MG63 (cell line): ENCODE measurements around the gene SRGN. TPM values are rescaled to one million over a fixed set of nuclear protein-coding genes. Genes with fewer than 3 reads are reported as not detected.
A peak's percentile ranks its signal among the peaks of the same experiment; 100 is the strongest.
"Not testable (repeated sequence)": the region's sequence is repeated elsewhere in the genome, so short reads cannot be mapped to it uniquely, and the experiment has no call there.

Experiments
- DNase-seq: peaks from one replicate; pipeline ENCODE4 v3.0.0-alpha.2; 2020
- H3K27me3 ChIP-seq: fragments of 250-450 bp; sonication (Bioruptor Pico); 2 replicates; pipeline ENCODE4 v1.5.1; 2020; ENCODE audit warnings: mild to moderate bottlenecking, moderate library complexity
- H3K36me3 ChIP-seq: fragments of 250-450 bp; sonication (Bioruptor Pico); 2 replicates; pipeline ENCODE4 v1.5.1; 2020; ENCODE audit warnings: mild to moderate bottlenecking, moderate library complexity
- H3K4me3 ChIP-seq: fragments of 250-450 bp; sonication (Bioruptor Pico); 2 replicates; pipeline ENCODE4 v1.5.1; 2020; ENCODE audit warnings: mild to moderate bottlenecking, moderate library complexity
- H3K9me3 ChIP-seq: fragments of 250-450 bp; sonication (Bioruptor Pico); 2 replicates; pipeline ENCODE4 v1.5.1; 2020; ENCODE audit warnings: mild to moderate bottlenecking, moderate library complexity
- total RNA-seq: library from RNA; depleted of rRNA; stranded (reverse); fragments of >200 nt; shearing (Covaris generic); gene quantifications from 2 replicates; pipeline ENCODE4 v1.2.3, GENCODE V29; 2014; ENCODE audit warnings: low replicate concordance

SRGN gene
- total RNA-seq, 1 experiment from 2014 or later, result 10.2 TPM

DNA sequence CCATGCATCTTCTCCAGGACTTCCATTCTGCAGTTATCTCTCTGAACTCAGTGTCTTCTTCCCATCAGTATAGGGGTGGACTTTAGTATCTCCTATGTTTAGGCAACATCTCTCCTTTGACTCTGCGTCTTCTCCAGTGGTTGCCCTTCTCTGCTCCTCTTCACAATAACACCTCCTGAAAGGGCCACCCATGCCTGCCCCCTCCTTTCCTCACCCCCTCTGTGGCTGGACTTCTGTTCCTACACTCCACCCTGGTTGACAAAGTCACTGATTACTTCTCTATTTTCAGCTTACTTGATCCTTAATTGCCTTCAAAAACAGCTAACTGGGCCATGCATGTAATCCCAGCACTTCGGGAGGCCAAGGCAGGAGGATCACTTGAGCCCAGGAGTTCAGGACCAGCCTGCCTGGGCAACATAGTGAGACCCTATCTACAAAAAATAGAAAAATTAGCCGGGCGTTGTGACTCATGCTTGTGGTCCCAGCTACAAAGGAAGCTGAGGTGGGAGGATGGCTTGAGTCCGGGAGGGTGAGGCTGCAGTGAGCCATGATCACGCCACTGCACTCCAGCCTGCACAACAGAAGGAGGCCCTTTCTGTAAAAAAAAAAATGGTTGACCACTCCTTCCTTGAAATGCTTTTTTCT, 13.7 kb downstream of the SRGN start:
- Histone ChIP-seq H3K27me3 (no peaks in the 10 kb centered on the region), H3K9me3 (no peaks in the 10 kb centered on the region), H3K4me3 (no peak overlapping the region), H3K36me3 (no peaks in the 10 kb centered on the region)
- DNase-seq, result peak; percentile 19

DNA sequence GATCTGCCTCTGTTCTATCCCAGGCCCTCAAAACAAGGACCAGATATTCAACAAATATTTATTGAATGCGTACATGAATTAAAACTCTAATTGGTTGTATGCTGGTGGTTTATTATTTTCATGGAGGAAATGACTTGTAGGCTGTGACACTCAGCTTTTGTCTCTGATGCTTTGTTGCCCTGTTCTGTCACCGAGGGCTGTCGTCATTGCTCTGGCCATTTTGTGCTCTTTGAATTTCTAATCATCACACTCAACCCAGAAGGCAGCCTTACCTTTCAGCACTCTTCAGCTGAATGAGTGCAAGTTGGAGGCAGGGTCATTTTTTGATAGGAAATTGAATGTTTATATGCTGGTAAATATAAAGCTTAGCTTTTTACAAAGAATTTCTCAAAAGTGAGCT, 14.5 kb downstream of the SRGN start:
- no peak overlapping the region for H3K4me3 ChIP-seq
- no peaks in the 10 kb centered on the region for H3K9me3 ChIP-seq
- H3K27me3 ChIP-seq, result no peaks in the 10 kb centered on the region
- no peaks in the 10 kb centered on the region for H3K36me3 ChIP-seq
- no peak for DNase-seq

DNA sequence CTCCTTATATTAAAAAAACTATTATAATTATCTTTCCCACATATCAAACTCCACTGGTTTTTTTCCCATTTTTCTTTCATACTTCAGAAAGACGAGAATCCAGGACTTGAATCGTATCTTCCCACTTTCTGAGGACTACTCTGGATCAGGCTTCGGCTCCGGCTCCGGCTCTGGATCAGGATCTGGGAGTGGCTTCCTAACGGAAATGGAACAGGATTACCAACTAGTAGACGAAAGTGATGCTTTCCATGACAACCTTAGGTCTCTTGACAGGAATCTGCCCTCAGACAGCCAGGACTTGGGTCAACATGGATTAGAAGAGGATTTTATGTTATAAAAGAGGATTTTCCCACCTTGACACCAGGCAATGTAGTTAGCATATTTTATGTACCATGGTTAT, 15.9 kb downstream of the SRGN start:
- Histone ChIP-seq H3K9me3 (no peaks in the 10 kb centered on the region), H3K27me3 (no peaks in the 10 kb centered on the region), H3K4me3 (no peak overlapping the region), H3K36me3 (no peaks in the 10 kb centered on the region)
- no peak for DNase-seq

DNA sequence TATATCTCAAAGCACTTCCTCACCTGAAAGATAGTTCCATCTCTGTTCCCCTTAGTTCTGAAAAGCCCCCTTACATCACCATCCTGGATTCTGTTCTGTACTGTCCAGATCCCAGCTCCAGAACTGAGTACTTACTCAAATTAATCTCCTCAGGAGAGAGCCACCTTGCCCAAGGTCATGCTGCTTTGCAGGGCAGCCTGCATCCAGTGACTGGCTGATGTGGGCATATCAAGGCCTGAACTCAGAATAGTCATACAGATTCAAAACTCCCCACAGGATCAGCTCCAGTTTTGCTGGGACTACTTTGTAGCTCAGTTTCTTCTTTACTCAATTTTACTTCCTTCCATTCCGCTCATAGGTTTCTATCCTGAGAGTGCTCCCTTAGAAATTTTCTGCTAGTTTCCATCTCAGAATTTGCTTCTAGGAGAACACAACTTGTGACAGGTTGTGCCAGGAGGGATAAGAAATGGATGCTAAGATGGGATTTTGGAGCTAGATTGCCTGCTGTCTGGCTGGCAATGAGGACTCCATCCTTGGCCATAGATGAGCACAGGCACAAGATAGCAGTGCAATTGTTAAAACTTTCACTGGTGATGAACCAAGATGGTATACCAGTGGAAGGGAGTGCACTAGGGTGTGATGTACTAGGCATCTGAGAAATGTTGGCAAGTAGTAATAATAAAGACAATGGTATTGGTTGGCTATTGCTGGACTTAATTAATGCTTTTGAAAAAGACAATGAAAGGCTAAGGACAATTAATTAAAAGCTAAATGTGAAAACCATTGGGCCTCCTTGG, 17.3 kb downstream of the SRGN start:
- Histone ChIP-seq H3K27me3 (no peaks in the 10 kb centered on the region), H3K9me3 (no peaks in the 10 kb centered on the region), H3K36me3 (no peaks in the 10 kb centered on the region), H3K4me3 (no peak overlapping the region)
- DNase-seq, result no peak

DNA sequence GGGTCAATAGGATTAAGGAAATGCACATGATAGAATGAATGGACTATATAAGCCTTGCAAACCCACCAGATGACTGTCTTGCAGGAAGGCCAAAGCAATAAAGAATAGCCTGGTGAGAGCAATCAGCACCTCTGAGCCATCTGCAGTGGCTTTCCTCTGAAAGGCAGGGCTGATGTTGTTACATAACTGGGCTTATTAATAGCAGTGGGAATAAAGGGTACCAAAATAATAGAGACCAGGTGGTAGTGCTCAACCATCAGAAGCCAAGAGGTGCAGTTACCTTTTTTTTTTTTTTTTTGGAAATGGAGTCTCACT, 19.2 kb downstream of the SRGN start:
- Histone ChIP-seq H3K9me3 (no peaks in the 10 kb centered on the region), H3K36me3 (no peaks in the 10 kb centered on the region), H3K27me3 (peaks cover 3% of the 10 kb centered on the region; the same call in 1 of the 2 replicates), H3K4me3 (no peak overlapping the region)
- no peak for DNase-seq

GRCh38 chr10:69107699-69108098, 19.8 kb downstream of the SRGN start:
- Histone ChIP-seq H3K9me3 (no peaks in the 10 kb centered on the region), H3K27me3 (peaks cover 3% of the 10 kb centered on the region; the same call in 1 of the 2 replicates), H3K4me3 (no peak overlapping the region), H3K36me3 (no peaks in the 10 kb centered on the region)
- DNase-seq, result no peak

DNA sequence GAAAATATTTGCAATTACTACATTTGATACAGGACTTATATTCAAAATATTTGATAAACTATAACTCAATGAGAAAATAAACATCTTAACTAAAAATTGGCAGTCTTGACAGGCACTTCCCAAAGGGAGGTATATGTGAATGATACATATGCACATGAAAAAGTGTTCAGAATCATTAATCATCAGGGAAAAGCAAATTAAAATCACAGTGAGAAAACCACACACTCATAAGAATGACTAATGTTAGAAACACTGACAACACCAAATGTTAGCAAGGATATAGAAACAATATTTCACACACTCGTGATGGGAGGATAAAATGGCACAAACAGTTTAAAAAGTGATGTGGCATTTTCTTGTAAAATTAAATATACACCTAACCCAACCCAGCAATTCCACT, 32.0 kb downstream of the SRGN start:
- DNase-seq, result no peak
- Histone ChIP-seq H3K4me3 (no peak overlapping the region), H3K36me3 (no peaks in the 10 kb centered on the region), H3K27me3 (peaks cover 4% of the 10 kb centered on the region; the same call in 1 of the 2 replicates), H3K9me3 (no peaks in the 10 kb centered on the region)

- H3K36me3 ChIP-seq, result no peaks in the 10 kb centered on the region
- H3K27me3 ChIP-seq, result no peaks in the 10 kb centered on the region
- H3K4me3 ChIP-seq, result peak overlapping the region; percentile 89
- no peak for DNase-seq
- no peaks in the 10 kb centered on the region for H3K9me3 ChIP-seq
These were observed 35.4 kb downstream of the SRGN start for GRCh38 chr10:69123306-69123746.

- Histone ChIP-seq H3K9me3 (no peaks in the 10 kb centered on the region), H3K36me3 (no peaks in the 10 kb centered on the region), H3K4me3 (peak within 1 kb of the TSS; percentile 89), H3K27me3 (no peaks in the 10 kb centered on the region)
- DNase-seq, result peak; percentile 98
These were observed 36.1 kb downstream of the SRGN start, which contains the start of gene VPS26A for GRCh38 chr10:69123747-69124562. Gene VPS26A (plus strand): TSS chr10:69124178. CDS start chr10:69124278, 100 bp downstream.

DNA sequence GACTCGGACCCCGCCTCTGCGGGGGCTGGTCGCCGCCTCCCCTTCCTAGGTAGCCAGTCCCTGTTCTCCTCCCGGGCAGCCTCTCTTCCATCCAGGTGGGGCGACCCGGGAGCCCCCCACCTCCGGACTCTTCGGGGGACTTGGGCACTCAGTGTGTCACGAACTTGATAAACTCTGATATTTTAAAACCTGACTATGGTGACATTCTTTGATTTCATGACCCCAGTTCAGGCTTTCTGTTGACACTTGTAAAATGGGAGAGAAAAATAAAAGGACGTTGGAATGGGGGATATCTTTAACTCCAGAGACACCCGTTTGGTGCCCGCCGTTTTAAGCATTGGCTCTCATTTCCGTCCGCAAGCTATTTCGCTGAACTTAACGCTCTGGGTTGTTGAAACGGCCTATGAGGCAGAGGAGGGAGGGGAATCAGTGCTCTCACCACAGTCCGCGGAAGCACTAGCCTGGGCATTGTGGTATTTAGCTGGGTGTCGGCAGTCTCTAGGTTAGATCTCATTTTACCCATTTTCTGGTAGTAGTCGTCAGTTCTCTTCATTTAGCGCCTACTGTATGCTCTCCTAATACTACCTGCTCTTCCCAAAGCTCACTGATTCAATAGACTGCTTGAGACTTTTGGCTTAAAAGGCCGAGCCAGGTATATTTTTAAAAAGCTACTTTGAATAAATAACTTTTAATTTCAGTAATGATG, 36.8 kb downstream of the SRGN start:
- DNase-seq, result peak; percentile 43
- H3K36me3 ChIP-seq, result no peaks in the 10 kb centered on the region
- no peaks in the 10 kb centered on the region for H3K9me3 ChIP-seq

GRCh38 chr10:69125554-69125953, 37.7 kb downstream of the SRGN start:
- no peaks in the 10 kb centered on the region for H3K36me3 ChIP-seq
- no peaks in the 10 kb centered on the region for H3K27me3 ChIP-seq
- peak overlapping the region; percentile 89 for H3K4me3 ChIP-seq
- no peak for DNase-seq
- H3K9me3 ChIP-seq, result no peaks in the 10 kb centered on the region

More for the DNA sequence above, 36.8 kb downstream of the SRGN start:
- Histone ChIP-seq H3K4me3 (peak overlapping the region; percentile 89), H3K27me3 (no peaks in the 10 kb centered on the region)

- H3K27me3 ChIP-seq, result no peaks in the 10 kb centered on the region
- H3K36me3 ChIP-seq, result peaks cover 14% of the 10 kb centered on the region
- no peak for DNase-seq
- no peak overlapping the region for H3K4me3 ChIP-seq
- no peaks in the 10 kb centered on the region for H3K9me3 ChIP-seq
These were observed 42.3 kb downstream of the SRGN start for GRCh38 chr10:69130251-69130650.

GRCh38 chr10:69139961-69140360, 52.1 kb downstream of the SRGN start:
- DNase-seq, result no peak
- Histone ChIP-seq H3K9me3 (no peaks in the 10 kb centered on the region), H3K27me3 (no peaks in the 10 kb centered on the region), H3K36me3 (peaks cover 8% of the 10 kb centered on the region; the same call in 1 of the 2 replicates), H3K4me3 (no peak overlapping the region)

DNA sequence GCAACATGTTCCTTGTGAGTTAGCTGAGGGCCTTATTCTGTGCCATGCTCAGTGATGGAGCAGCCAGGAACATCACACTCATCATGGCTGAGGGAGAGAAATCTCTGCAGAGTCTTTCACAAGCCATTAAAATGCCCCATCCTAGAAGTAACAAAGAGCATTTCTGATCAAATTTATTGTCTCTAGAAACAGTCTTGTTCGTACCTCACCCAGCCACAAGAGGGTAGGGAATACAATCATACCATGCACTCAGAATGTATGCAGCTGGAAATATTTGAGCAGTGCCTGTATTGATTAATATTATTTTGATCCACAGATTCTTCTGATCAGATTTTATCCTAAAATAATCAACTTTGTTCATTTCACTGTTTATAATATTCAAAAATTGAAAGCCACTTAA, 53.4 kb downstream of the SRGN start:
- Histone ChIP-seq H3K27me3 (no peaks in the 10 kb centered on the region), H3K36me3 (peaks cover 5% of the 10 kb centered on the region; the same call in 1 of the 2 replicates), H3K9me3 (no peaks in the 10 kb centered on the region), H3K4me3 (no peak overlapping the region)
- DNase-seq, result no peak

- not testable (repeated sequence) for H3K36me3 ChIP-seq, H3K9me3 ChIP-seq, DNase-seq
These were observed 54.2 kb downstream of the SRGN start for GRCh38 chr10:69142074-69142473.

DNA sequence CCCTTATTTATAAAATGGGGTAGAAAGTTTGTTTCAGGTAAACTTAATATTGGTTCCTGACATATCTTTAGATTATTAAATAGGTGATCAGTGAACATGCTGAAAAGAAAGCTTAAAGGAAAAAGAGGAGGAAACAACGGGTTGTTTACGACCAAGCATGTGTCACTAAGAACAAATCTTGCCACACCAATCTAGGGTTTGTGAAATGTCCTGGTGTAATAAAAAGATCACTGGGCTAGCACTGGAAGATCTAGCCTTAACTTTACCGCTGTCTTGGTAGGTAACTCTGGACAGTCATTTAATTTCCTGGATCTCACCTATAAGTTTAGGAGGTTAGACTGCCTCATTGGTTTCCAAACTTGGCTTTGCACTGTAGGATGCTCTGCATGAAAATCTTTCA, 55.1 kb downstream of the SRGN start:
- Histone ChIP-seq H3K9me3 (no peaks in the 10 kb centered on the region), H3K4me3 (no peak overlapping the region), H3K36me3 (no peaks in the 10 kb centered on the region), H3K27me3 (no peaks in the 10 kb centered on the region)
- DNase-seq, result no peak

More at GRCh38 chr10:69142074-69142473, 54.2 kb downstream of the SRGN start:
- not testable (repeated sequence) for H3K4me3 ChIP-seq, H3K27me3 ChIP-seq
